Astrocyte of the cerebellum (primary cell): ENCODE results near the gene NCEH1.
"Not testable (repeated sequence)": the region's sequence is repeated elsewhere in the genome, so short reads cannot be mapped to it uniquely, and the experiment has no call there.

Source experiments
- DNase-seq: peaks from one replicate; pipeline ENCODE4 v3.0.0-alpha.2; 2011; ENCODE audit warnings: low read depth
- H3K4me3 ChIP-seq: 2 replicates; pipeline ENCODE4 v1.5.1; 2011; ENCODE audit warnings: mild to moderate bottlenecking, low read depth, low read length, moderate library complexity
- in situ Hi-C: cut with HindIII; loops from 2 replicates; pipeline ENCODE4 v1.10.0; 2017; ENCODE audit warnings: low sequenced_read_pairs
- TF ChIP-seq, protein P1 (sequence below): IDR thresholded peaks from 2 replicates; pipeline ENCODE4 v1.5.1; 2012; ENCODE audit warnings: low read length, low read depth, moderate library complexity, mild to moderate bottlenecking; ENCODE audit errors: missing control alignments

NCEH1 gene

DNA sequence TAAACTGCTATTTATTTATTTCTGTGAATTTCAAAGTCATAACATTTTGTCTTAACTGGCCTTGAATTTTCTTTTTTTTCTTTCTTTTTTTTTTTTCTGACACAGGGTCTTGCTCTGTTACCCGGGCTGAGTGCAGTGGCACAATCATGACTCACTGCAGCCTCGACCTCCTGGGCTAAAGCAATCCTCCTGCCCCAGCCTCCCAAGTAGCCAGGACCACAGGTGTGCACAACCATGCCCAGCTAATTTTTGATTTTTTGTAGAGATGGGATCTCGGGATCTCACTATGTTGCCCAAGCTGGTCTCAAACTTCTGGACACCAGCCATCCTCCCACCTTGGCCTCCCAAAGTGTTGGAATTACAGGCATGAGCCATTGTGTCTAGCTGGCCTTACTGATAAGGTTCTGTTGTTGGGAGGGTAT is 110.2 kb downstream of the NCEH1 start:
- no peak overlapping the region for H3K4me3 ChIP-seq
- in situ Hi-C loops, result no loop called here
- no peak for DNase-seq
- TF ChIP-seq, protein P1, sequence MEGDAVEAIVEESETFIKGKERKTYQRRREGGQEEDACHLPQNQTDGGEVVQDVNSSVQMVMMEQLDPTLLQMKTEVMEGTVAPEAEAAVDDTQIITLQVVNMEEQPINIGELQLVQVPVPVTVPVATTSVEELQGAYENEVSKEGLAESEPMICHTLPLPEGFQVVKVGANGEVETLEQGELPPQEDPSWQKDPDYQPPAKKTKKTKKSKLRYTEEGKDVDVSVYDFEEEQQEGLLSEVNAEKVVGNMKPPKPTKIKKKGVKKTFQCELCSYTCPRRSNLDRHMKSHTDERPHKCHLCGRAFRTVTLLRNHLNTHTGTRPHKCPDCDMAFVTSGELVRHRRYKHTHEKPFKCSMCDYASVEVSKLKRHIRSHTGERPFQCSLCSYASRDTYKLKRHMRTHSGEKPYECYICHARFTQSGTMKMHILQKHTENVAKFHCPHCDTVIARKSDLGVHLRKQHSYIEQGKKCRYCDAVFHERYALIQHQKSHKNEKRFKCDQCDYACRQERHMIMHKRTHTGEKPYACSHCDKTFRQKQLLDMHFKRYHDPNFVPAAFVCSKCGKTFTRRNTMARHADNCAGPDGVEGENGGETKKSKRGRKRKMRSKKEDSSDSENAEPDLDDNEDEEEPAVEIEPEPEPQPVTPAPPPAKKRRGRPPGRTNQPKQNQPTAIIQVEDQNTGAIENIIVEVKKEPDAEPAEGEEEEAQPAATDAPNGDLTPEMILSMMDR, result no peak

DNA sequence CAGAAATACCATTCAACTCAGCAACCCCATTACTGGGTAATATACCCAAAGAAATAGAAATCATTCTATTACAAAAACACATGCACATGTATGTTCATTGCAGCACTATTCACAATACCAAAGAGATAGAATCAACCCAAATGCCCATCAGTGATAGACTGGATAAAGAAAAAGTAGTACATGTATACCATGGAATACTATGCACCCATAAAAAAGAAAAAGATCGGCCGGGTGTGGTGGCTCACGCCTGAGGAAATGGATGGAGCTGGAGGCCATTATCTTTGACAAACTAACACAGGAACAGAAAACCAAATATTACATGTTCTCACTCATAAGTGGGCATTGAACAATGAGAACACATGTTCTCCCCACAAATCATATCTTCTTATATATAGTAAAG is 112.0 kb downstream of the NCEH1 start:
- no peak for DNase-seq
- in situ Hi-C loops, result no loop called here
- no peak overlapping the region for H3K4me3 ChIP-seq
- TF ChIP-seq, protein P1, result no peak

DNA sequence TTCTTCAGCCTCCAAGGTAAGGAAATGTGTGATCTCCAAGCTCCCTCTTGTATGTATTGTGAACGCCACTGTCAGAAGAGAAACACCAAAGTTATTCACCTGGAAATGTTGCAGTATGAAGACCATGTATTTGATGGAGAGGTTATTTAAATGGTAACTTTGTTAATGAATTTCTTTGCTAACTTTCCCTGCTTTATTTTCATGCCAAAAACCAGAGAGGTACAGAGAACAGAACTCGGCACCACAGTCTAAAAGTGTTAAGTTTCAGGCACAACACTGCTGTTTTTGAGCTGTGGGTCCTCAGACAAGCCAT is 114.5 kb downstream of the NCEH1 start:
- no peak for DNase-seq
- no peak overlapping the region for H3K4me3 ChIP-seq
- TF ChIP-seq, protein P1, result no peak
- in situ Hi-C loops, result no loop called here

DNA sequence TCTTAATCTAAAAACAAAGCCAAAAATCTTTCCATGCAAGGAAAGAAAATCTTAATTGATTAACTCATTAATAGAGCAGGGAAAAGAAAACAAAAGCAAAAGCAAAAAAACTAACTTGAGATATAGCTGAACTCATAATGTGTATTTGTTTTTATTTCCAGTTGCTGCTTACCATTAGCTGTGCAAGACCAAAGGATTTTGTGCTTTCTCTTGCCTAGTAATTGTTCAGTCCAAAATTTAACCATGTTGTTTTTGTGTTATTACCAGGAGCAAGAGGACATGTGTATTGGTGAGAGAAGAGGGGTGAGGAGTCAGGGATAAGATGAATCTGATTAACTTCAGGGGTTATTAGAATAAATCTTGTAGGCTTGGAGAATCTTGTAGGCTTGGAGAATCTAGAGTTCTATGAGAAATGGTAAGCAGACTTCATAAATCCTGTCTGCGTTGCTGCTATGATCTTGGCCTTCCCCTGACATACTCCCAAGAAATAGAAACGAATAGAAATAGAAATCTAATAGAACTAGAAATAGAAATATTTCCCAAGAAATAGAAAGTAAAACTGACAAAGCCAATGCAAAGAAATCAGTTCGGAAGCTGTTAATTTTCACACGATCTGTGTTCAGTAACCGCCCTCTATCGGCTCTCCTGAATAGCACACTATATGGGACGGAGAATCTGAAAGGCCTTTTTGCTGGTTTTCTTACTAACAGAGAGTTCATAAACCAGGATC is 115.0 kb downstream of the NCEH1 start:
- H3K4me3 ChIP-seq, result no peak overlapping the region
- peak; percentile 39 for DNase-seq
- TF ChIP-seq, protein P1, result peak; percentile 74
- in situ Hi-C loops, result no loop called here

DNA sequence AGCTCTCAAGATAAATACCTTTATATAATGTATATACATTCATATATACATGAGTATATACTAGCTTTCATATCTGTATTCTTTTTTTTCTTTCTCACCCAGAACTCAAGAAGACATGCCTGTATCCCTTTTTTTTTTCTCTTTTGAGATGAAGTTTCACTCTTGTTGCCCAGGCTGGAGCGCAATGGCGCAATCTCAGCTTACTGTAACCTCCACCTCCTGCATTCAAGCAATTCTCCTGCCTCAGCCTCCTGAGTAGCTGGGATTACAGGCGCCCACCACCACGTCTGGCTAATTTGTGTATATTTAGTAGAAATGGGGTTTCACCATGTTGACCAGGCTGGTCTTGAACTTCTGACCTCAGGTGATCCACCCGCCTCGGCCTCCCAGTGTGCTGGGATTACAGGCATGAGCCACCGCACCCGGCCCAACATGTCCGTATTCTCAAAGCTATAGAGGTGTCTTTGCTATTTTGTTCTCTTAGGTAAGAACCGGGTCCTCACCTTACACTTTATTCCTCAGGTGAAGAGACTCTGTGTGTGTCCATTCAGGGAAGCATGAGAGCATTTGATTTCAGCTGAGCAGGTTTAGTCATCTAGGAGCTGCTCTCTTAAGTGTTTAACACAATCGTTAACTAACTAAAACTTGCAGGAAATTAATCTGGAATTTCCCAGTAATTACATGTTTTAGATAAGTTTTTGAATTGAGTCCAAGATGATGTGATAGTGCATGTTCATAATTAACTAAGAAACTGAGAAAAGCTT is 115.8 kb downstream of the NCEH1 start:
- H3K4me3 ChIP-seq, in situ Hi-C loops, DNase-seq: not testable (repeated sequence)

DNA sequence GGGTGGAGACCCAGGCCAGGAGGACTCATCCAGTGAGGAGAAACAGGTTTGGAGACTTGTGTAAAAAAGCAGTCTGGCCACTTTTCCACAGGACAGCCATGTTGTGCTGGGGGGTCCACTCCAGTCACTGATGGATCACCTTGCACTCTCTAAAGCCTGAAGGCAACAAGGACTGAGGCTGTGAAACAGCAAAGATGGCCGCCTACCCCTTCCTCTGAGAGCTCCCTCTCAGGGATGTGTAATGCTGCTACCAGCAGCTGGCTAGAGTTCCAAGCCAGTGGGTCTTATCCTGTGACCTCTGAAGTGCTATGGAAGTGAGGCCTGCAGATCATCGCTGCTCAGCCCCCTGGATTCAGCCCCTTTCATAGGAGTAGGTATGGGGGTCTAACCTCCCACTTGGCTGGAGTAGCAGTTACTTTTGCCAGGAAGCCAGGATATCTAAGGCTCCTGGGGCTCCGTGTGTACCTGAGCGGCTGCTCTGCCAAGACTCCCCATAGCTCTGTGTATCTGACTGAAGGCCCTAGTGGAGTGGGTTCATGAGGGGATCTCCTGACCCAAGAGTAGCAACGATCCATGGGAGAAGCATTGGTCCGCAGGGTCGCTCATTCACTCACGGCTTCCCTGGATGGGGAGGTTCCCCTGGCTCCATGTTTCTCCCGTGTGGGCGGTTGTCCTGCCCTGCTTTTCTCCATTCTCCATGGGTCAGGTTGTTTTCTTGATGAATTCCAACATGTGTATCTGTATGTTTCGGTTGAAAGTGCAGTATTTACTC is 117.8 kb downstream of the NCEH1 start:
- no peak for DNase-seq
- TF ChIP-seq, protein P1, result no peak
- in situ Hi-C loops, result no loop called here
- no peak overlapping the region for H3K4me3 ChIP-seq
